Endothelial cell of umbilical vein (primary cell): Measurements from ENCODE around the gene AAR2.

Source experiments
- EZH2 ChIP-seq: IDR thresholded peaks from 2 replicates; pipeline ENCODE4 v1.6.1; 2012; ENCODE audit warnings: borderline replicate concordance, low read depth, mild to moderate bottlenecking, moderate library complexity, low read length, inconsistent platforms; ENCODE audit not compliant: severe bottlenecking
- FOS ChIP-seq: IDR thresholded peaks from 2 replicates; pipeline ENCODE4 v1.6.1; 2011; ENCODE audit warnings: mild to moderate bottlenecking, low read length, moderate library complexity, borderline replicate concordance; ENCODE audit not compliant: insufficient read depth
- MYC ChIP-seq: IDR thresholded peaks from one replicate; pipeline ENCODE4 v1.6.1; 2011; ENCODE audit warnings: mild to moderate bottlenecking, low read depth, low read length
- POLR2A ChIP-seq: IDR thresholded peaks from 2 replicates; pipeline ENCODE4 v1.6.1; 2012; ENCODE audit warnings: low read depth, mild to moderate bottlenecking, control low read depth, low read length
- POLR2AphosphoS5 ChIP-seq: IDR thresholded peaks from 2 replicates; pipeline ENCODE4 v1.6.1; 2012; ENCODE audit warnings: low read depth, mild to moderate bottlenecking, control low read depth, low read length, moderate library complexity; ENCODE audit not compliant: insufficient read depth
- TF ChIP-seq, protein P1 (sequence below), 2 donors: IDR thresholded peaks; 1 replicate in 1 of 2; 2 replicates in 1 of 2; pipeline ENCODE4 v1.5.1; 2011; ENCODE audit warnings: low read length in 2 of 2, mild to moderate bottlenecking in 2 of 2, moderate library complexity in 2 of 2, control low read depth in 1 of 2, inconsistent platforms in 1 of 2, low read depth in 1 of 2; ENCODE audit not compliant: insufficient read depth in 1 of 2; ENCODE audit errors: extremely low read depth in 1 of 2
- TF ChIP-seq, protein P2 (sequence below): IDR thresholded peaks from 2 replicates; pipeline ENCODE4 v1.6.1; 2011; ENCODE audit not compliant: insufficient read depth, insufficient read length

DNA sequence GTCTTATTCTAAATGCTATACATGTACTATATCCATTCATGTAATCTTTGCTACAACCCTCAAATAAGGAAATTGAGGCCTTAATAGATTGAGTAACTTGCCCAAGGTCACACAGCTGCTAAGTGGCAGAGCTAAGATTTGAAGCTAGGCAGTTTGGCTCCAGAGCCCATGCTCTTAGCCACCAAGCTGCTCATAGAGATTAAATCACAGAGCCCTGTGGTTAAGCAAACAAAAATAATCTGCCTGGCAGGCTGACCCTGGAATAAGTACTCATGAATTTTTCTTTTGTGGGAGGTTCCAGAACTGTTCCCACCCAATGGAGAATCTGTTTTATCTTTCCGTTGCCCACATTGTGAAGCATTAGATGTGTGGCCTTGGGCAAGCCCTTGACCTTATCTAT, 7.4 kb downstream of the AAR2 start:
- TF ChIP-seq, protein P1, sequence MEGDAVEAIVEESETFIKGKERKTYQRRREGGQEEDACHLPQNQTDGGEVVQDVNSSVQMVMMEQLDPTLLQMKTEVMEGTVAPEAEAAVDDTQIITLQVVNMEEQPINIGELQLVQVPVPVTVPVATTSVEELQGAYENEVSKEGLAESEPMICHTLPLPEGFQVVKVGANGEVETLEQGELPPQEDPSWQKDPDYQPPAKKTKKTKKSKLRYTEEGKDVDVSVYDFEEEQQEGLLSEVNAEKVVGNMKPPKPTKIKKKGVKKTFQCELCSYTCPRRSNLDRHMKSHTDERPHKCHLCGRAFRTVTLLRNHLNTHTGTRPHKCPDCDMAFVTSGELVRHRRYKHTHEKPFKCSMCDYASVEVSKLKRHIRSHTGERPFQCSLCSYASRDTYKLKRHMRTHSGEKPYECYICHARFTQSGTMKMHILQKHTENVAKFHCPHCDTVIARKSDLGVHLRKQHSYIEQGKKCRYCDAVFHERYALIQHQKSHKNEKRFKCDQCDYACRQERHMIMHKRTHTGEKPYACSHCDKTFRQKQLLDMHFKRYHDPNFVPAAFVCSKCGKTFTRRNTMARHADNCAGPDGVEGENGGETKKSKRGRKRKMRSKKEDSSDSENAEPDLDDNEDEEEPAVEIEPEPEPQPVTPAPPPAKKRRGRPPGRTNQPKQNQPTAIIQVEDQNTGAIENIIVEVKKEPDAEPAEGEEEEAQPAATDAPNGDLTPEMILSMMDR (IDR thresholded peaks at IDR 0.05; ENCODE audit: extremely low read depth in 1 of 2, insufficient read depth in 1 of 2, low read depth in 1 of 2, low read length in 2 of 2) = no peak
- TF ChIP-seq POLR2AphosphoS5 (no peak), POLR2A (no peak), FOS (no peak), EZH2 (no peak), MYC (no peak)
- TF ChIP-seq, protein P2, sequence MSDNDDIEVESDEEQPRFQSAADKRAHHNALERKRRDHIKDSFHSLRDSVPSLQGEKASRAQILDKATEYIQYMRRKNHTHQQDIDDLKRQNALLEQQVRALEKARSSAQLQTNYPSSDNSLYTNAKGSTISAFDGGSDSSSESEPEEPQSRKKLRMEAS = no peak
